Activated T-helper 17 cell treated with anti-CD3 and anti-CD28 coated beads, Interleukin-2, amount 50 U/mL, for 72 hours (primary cell): ENCODE measurements around the gene CMC1. TPM values are rescaled to one million over a fixed set of nuclear protein-coding genes. Genes with fewer than 3 reads are reported as not detected.
A peak's percentile ranks its signal among the peaks of the same experiment; 100 is the strongest.
"Not testable (repeated sequence)": the region's sequence is repeated elsewhere in the genome, so short reads cannot be mapped to it uniquely, and the experiment has no call there.

ENCODE experiments used
- ATAC-seq: fragments of 150-1000 bp; cut with Tn5 transposase; replicated peaks from 2 replicates; pipeline ENCODE4 v1.10.0; 2021; ENCODE audit warnings: mild to moderate bottlenecking, moderate library complexity
- H3K27ac Mint-ChIP-seq: one replicate; pipeline ENCODE4 v1.8.0; 2022; ENCODE audit warnings: mixed read lengths
- H3K27me3 Mint-ChIP-seq: one replicate; pipeline ENCODE4 v1.8.0; 2022; ENCODE audit warnings: mixed read lengths
- H3K36me3 Mint-ChIP-seq: one replicate; pipeline ENCODE4 v1.8.0; 2022; ENCODE audit warnings: low read depth, mild to moderate bottlenecking, mixed read lengths
- H3K4me1 Mint-ChIP-seq: one replicate; pipeline ENCODE4 v1.8.0; 2022; ENCODE audit warnings: mixed read lengths
- H3K4me3 Mint-ChIP-seq: one replicate; pipeline ENCODE4 v1.8.0; 2022; ENCODE audit warnings: mild to moderate bottlenecking, mixed read lengths
- H3K9me3 Mint-ChIP-seq: one replicate; pipeline ENCODE4 v1.8.0; 2022; ENCODE audit warnings: mixed read lengths
- total RNA-seq, 2 donors: library from RNA; stranded (reverse); gene quantifications; one replicate each; pipeline ENCODE4 v1.2.3, GENCODE V29; 2022

CMC1 gene
- total RNA-seq, 2 donors from 2014 or later, result 19.1 to 20.5 TPM

DNA sequence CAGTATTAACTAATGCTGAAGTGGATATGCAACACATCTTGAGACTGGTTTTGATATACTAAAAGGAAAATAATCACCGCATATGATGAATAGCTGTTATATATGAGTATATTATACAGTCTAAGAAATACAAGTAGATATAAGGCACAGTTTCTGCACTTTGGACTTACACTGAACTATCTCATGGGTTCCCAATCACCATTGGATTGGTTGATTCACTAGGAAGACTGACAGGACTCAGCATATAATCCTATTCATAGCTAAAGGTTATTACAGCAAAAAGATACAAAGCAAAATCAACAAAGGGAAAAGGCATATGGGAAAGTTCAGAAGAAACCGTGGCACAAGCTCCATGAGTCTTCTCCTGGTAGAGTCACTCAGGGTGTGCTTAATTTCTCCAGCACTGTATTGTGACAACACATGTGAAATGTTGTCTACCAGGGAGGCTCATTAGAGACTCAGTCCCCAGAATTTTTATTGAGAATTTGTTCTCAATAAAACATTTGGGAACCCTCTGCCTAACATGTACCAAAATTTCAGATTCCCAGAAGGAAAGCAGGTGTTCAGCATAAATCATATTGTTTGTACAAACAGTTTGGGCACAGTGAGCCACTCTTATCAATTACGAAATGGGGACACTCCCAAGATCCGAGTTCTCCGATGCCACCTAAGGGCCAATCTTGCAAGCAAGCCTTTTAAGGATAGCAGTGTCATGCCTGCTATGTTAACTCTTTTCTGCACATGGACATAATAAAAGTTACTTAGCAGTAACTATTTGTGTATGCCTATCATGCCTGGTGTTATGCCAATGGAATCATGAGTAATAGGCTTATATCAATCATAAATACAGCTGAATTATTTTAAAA lies 26.8 kb downstream of the CMC1 start:
- ATAC-seq, result no peak
- Mint-ChIP-seq H3K27me3 (no peaks in the 10 kb centered on the region), H3K36me3 (peaks cover 69% of the 10 kb centered on the region), H3K4me1 (peaks cover 1% of the 10 kb centered on the region), H3K27ac (no peak overlapping the region), H3K4me3 (no peak overlapping the region), H3K9me3 (peaks cover 11% of the 10 kb centered on the region)

DNA sequence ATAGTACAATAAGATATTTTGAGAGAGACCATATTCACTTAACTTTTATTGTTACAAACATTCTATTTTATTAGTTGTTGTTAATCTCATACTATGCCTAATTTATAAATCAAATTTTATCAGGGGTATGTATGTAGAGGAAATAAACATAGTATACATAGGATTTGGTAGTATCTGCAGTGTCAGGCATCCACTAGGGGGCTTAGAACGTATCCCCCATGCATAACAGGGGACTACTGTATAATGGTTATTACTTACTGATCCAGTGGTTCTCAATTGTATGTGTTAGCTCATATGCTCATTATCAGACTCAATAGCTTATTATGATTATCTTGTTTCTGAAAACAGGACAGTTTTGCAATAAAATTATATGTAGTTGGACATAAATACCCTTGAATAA lies 27.6 kb downstream of the CMC1 start:
- Mint-ChIP-seq H3K27me3 (no peaks in the 10 kb centered on the region), H3K9me3 (peaks cover 18% of the 10 kb centered on the region), H3K4me1 (peaks cover 3% of the 10 kb centered on the region), H3K36me3 (peaks cover 69% of the 10 kb centered on the region), H3K4me3 (no peak overlapping the region), H3K27ac (no peak overlapping the region)
- ATAC-seq, result no peak

DNA sequence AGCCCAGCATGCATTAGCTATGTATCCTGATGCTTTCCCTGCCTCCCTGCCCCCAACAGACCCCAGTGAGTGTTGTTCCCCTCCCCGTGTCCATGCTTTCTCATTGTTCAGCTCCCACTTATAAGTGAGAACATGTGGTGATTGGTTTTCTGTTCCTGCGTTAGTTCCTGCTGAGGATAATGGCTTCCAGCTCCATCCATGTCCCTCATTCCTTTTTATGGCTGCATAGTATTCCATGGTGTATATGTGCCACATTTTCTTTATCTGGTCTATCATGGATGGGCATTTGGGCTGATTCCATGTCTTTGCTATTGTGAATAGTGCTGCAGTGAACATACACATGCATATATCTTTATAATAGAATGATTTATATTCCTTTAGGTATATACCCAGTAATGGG lies 28.5 kb downstream of the CMC1 start:
- not testable (repeated sequence) for H3K27me3 Mint-ChIP-seq, H3K27ac Mint-ChIP-seq, H3K4me1 Mint-ChIP-seq, H3K4me3 Mint-ChIP-seq, ATAC-seq
- Mint-ChIP-seq H3K36me3 (peaks cover 70% of the 10 kb centered on the region), H3K9me3 (peaks cover 18% of the 10 kb centered on the region)

DNA sequence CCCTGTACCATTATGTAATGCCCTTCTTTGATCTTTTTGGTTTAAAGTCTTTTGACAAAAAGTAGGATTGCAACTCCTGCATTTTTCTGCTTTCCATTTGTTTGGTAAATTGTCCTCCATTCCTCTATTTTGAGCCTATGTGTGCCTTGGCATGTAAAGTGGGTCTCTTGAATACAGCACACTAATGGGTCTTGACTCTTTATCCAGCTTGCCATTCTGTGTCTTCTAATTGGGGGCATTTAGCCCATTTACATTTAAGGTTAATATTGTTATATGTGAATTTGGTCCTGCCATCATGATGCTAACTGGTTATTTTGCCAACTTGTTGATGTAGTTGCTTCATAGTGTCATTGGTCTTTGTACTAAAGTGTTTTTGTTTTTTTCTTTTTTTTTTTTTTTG lies 32.4 kb downstream of the CMC1 start:
- Mint-ChIP-seq H3K36me3 (peaks cover 69% of the 10 kb centered on the region), H3K4me3 (no peak overlapping the region), H3K4me1 (peaks cover 9% of the 10 kb centered on the region), H3K27ac (no peak overlapping the region), H3K9me3 (peaks cover 18% of the 10 kb centered on the region), H3K27me3 (no peaks in the 10 kb centered on the region)
- no peak for ATAC-seq

DNA sequence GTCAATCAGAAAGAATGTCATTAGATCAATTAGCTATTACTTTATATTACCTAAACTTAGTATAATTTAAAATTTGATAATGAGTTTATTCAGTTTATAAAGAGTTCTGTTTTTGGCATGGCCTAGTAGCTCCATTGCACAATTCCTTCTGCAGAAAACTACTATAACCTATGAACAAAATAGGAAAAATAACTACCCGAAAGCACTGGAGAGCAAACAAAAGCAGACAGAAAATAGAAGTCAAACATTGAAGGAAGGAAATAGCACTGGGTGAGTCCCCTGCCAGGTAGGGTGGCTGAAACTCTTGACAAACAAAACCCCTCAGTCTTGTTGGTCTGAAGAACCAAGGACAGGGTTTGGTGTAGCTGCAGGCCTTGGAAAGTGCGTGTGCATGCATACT lies 37.5 kb downstream of the CMC1 start:
- no peak for ATAC-seq
- H3K36me3 Mint-ChIP-seq, result peaks cover 21% of the 10 kb centered on the region
- H3K27ac Mint-ChIP-seq, result no peak overlapping the region
- H3K27me3 Mint-ChIP-seq, result no peaks in the 10 kb centered on the region
- no peak overlapping the region for H3K4me3 Mint-ChIP-seq
- H3K9me3 Mint-ChIP-seq, result no peaks in the 10 kb centered on the region
- peaks cover 5% of the 10 kb centered on the region for H3K4me1 Mint-ChIP-seq

DNA sequence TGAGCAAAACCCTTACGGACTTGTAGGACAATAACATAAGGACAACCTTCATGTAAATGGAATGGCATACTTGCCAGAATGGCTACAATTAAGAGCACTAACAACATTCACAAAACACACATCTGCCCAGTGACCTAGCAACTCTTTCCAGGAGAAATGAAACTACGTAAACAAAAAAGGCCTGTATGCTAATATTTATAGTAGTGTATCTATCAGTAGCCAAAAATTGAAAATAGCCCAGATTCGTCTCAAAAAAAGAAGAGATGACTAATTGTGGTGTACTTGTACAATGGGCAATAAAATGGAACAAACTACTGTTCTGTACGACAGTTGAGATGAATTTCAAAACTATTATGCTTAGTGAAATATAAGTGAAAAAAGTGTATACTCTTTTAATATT lies 38.4 kb downstream of the CMC1 start:
- Mint-ChIP-seq H3K4me3 (no peak overlapping the region), H3K36me3 (peaks cover 13% of the 10 kb centered on the region), H3K27ac (no peak overlapping the region), H3K4me1 (peaks cover 5% of the 10 kb centered on the region), H3K27me3 (no peaks in the 10 kb centered on the region), H3K9me3 (no peaks in the 10 kb centered on the region)
- no peak for ATAC-seq

DNA sequence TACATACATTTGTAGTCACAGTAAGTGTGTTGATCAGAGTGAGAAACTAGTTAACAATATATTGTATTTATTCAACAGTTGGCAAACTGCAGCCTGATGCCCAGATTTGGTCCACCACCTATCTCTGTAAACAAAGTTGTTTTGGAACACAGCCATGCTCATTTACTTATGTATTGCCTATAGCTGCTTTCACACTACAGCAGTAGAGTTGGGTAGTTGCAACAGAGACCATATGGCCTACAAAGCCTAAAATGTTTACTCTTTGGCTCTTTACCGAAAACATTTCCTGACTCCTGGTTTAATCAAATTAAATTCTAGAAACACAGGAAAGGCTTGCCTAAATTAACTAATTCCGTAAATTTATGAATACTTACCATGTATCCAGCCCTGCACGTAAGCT lies 39.4 kb downstream of the CMC1 start:
- Mint-ChIP-seq H3K9me3 (no peaks in the 10 kb centered on the region), H3K4me3 (no peak overlapping the region), H3K4me1 (peaks cover 5% of the 10 kb centered on the region), H3K27me3 (no peaks in the 10 kb centered on the region), H3K27ac (no peak overlapping the region), H3K36me3 (peaks cover 5% of the 10 kb centered on the region)
- ATAC-seq, result no peak

DNA sequence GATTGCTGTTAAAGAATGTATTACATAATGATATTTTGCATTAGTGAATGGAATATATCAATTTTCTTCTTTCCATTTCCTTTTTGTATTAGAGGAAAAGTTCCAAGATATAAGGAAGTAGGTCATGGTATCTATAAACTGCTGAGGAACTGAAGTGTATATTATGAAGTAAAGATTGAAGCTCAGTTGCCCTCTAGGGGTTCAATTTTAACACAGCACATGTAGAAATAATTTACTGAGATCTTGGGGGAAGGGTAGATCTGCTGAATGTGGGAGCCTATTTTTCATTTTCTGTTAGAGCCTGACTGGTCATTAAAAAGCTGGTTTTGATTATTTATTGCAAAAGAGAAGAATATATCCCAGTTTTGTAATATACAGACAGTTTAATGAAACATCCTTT lies 45.2 kb downstream of the CMC1 start:
- H3K27me3 Mint-ChIP-seq, result no peaks in the 10 kb centered on the region
- peaks cover 5% of the 10 kb centered on the region for H3K36me3 Mint-ChIP-seq
- H3K27ac Mint-ChIP-seq, result no peak overlapping the region
- H3K4me3 Mint-ChIP-seq, result no peak overlapping the region
- no peaks in the 10 kb centered on the region for H3K9me3 Mint-ChIP-seq
- ATAC-seq, result no peak
- no peaks in the 10 kb centered on the region for H3K4me1 Mint-ChIP-seq

DNA sequence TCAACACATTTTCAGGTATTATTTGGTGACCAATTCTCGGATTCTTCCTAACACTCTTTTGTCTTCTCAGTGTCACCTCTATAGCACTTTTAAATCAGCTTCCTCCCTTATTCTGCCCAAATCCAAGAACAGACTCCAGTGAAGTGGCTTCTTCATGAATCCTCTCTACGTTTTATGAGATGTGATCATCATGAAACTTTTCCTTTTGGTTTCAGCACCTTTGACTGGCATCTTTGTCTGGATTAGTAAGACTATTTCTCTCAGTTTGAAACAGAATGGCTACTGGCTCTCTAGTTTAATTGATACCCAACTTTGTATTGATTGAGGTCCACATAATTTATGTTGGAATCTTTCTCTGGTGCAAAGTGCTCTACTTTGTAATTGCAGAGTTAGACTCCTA lies 45.6 kb downstream of the CMC1 start:
- peaks cover 5% of the 10 kb centered on the region for H3K36me3 Mint-ChIP-seq
- H3K4me1 Mint-ChIP-seq, result no peaks in the 10 kb centered on the region
- H3K4me3 Mint-ChIP-seq, result no peak overlapping the region
- ATAC-seq, result no peak
- H3K27me3 Mint-ChIP-seq, result no peaks in the 10 kb centered on the region
- no peak overlapping the region for H3K27ac Mint-ChIP-seq
- no peaks in the 10 kb centered on the region for H3K9me3 Mint-ChIP-seq

DNA sequence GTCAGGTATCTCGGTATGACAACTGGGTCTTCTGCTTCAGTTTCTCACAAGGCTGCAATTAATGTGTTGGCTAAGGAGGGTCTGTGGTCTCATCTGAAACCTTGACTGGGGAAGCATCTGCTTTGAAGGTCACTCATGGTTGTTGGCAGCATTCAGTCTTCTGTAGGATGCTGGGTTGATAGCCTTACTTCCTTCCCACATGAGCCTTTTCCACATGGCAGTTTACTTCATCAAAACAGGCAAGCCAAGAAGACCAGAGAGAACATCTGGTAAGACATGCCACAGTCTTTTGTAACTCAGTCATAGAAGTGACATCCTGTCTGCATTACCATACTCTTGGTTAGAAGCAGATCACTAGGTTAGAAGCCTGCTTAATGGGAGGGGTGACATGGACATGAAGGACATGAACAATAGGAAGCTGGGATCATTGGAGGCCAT lies 49.5 kb downstream of the CMC1 start:
- H3K4me3 Mint-ChIP-seq, result no peak overlapping the region
- peaks cover 11% of the 10 kb centered on the region for H3K36me3 Mint-ChIP-seq
- H3K9me3 Mint-ChIP-seq, result no peaks in the 10 kb centered on the region
- H3K27me3 Mint-ChIP-seq, result no peaks in the 10 kb centered on the region
- ATAC-seq, result no peak
- no peak overlapping the region for H3K27ac Mint-ChIP-seq
- peaks cover 6% of the 10 kb centered on the region for H3K4me1 Mint-ChIP-seq

DNA sequence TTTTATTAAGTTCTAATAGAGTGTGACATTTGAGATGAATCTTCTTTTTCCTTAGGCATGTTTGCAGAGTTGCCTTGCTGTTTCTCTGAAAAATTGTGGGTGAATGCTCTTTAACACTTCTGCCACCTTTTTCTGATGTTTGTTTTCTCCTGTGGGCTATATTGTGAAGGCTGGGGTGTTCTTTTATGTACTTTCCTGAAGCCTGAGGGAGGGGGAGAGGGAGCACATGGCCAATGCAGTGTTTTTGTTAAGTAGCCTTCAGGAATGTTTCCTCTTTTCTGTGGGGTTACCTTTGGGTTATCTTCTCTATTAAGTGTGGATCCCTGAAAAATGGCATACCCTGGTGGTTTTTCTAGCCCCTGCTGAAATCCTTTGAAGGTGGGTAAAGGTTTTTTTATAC lies 50.2 kb downstream of the CMC1 start:
- peaks cover 11% of the 10 kb centered on the region for H3K36me3 Mint-ChIP-seq
- no peak for ATAC-seq
- no peak overlapping the region for H3K4me3 Mint-ChIP-seq
- no peaks in the 10 kb centered on the region for H3K9me3 Mint-ChIP-seq
- peak overlapping the region; percentile 49 for H3K27ac Mint-ChIP-seq
- H3K4me1 Mint-ChIP-seq, result peaks cover 6% of the 10 kb centered on the region
- no peaks in the 10 kb centered on the region for H3K27me3 Mint-ChIP-seq

DNA sequence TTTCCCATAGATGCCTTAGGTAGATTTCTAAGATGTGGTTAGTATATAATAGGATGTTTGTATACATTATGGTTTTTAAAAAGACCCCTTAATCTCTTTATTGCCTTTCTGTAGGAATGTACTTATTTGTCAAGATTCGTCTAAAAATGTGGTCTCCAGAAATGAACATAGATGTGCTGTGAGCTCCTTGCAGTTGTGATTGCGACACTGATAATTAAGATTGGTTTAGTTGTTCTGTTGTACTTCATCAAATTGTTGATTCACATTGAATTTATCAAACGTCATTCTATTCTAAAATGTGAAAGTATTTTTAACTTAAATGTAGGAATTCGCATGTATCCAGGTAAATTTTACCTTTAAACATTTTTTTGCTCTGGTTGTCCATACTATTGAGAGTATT lies 51.2 kb downstream of the CMC1 start:
- Mint-ChIP-seq H3K9me3 (no peaks in the 10 kb centered on the region), H3K27ac (no peak overlapping the region), H3K4me1 (peaks cover 6% of the 10 kb centered on the region), H3K27me3 (no peaks in the 10 kb centered on the region), H3K36me3 (peaks cover 17% of the 10 kb centered on the region), H3K4me3 (no peak overlapping the region)
- no peak for ATAC-seq

DNA sequence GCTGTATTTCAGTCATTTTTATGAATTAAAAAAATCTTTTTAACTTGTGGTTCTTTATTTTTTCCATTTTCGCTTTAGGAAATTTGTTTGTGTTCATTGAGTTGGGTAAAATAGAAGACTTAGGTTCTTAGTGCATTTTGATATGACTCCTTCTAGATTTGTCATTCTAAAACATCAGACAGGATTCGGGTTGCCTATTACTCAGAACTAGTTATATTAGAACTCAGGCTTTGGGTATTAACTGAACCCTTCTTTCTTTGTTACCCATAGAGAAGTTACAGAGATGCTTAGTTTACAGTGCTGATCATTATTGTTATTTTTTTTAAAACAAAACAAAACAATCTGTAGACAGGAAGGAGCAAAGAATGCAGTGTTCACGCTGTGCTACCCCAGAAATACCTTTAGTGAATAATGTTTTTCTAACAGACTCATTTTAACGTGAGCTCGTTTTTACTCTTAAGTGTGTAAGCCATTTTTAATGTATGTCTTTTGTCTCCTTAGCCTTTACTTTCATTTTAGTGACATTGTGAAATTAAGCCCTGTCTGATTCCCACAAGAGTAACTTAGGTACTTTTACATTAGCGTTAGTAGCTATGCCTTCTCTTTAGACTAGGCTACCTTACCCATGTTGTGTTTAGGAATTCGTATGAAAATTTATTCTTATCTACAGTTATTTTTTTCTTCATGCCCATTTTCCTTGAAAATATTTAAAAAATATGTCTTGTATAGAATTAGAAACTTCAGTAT lies 53.4 kb downstream of the CMC1 start:
- Mint-ChIP-seq H3K27ac (peak overlapping the region; percentile 32), H3K27me3 (no peaks in the 10 kb centered on the region), H3K9me3 (no peaks in the 10 kb centered on the region), H3K4me1 (peaks cover 6% of the 10 kb centered on the region), H3K4me3 (no peak overlapping the region), H3K36me3 (peaks cover 17% of the 10 kb centered on the region)
- no peak for ATAC-seq

DNA sequence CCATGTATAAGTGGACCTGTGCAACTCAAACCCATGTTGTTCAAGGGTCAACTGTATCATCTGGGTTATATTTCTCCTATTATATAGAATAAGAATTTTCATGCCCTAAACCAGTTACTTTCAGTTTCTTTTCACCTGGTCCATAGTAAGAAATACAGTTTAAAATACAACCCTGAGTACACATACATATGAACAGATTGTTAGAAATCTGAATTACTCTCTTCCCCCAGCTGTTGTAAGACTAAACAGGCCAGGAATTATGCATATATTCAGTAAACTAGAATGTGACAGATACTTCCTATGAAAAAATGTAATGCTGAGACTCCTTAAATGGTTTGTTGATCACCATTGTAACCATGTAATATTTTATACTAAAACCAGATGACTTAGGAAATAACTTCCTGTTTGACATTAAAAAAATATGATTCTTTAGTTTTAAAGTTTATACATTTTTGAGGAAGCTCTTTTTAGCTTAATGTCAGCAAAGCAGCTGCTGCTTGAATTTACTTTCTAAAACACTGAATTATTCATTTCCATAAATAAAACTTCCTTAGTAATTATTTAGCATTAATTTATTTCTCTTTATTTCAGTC lies 54.6 kb downstream of the CMC1 start:
- Mint-ChIP-seq H3K4me1 (peaks cover 6% of the 10 kb centered on the region), H3K9me3 (no peaks in the 10 kb centered on the region), H3K4me3 (no peak overlapping the region), H3K27ac (peak overlapping the region; percentile 32), H3K36me3 (peaks cover 17% of the 10 kb centered on the region), H3K27me3 (no peaks in the 10 kb centered on the region)
- ATAC-seq, result no peak

DNA sequence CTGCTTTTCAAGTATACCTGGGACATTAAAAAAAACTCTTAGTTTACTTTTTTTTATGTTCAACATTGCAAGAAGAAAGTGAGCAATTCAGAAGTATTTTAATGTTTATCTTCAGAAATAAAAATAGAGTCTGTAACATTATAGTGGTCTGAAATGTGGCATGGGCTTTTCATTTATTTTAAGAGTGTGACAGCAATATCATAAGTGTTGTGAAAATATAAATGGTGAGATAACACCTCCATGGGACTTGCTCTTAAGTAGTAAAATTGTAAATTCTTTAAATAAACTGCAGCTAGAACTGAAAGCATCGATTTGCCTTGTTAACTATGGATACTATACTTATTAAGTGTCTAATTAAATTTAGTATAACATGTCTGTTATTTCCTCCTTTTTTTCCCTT lies 58.3 kb downstream of the CMC1 start:
- ATAC-seq, result no peak
- H3K4me1 Mint-ChIP-seq, result peaks cover 6% of the 10 kb centered on the region
- no peak overlapping the region for H3K27ac Mint-ChIP-seq
- no peaks in the 10 kb centered on the region for H3K27me3 Mint-ChIP-seq
- no peak overlapping the region for H3K4me3 Mint-ChIP-seq
- no peaks in the 10 kb centered on the region for H3K9me3 Mint-ChIP-seq
- H3K36me3 Mint-ChIP-seq, result peaks cover 13% of the 10 kb centered on the region
